AG10803 (cell line): Measurements from ENCODE around the gene NUP62.

Experiments used
- DNase-seq: peaks from one replicate; pipeline ENCODE4 v3.0.0; 2010; ENCODE audit warnings: low read depth
- H3K4me3 ChIP-seq: 2 replicates; pipeline ENCODE4 v1.5.1; 2011; ENCODE audit warnings: mild to moderate bottlenecking, low read length, control low read depth
- CTCF ChIP-seq: conservative IDR thresholded peaks from 2 replicates; pipeline ENCODE4 v1.5.1; 2011; ENCODE audit warnings: mild to moderate bottlenecking, low read length, control low read depth, inconsistent platforms

The NUP62 gene

GRCh38 chr19:49937750-49938381 lies 8.6 kb upstream of the NUP62 start:
- DNase-seq, result peak; percentile 49
- TF ChIP-seq CTCF, result peak; percentile 97
- peak overlapping the region; percentile 44 for H3K4me3 ChIP-seq

GRCh38 chr19:49936549-49936948 lies 7.2 kb upstream of the NUP62 start:
- no peak overlapping the region for H3K4me3 ChIP-seq
- DNase-seq, result no peak
- no peak for TF ChIP-seq CTCF

- no peak for DNase-seq
- TF ChIP-seq CTCF, result no peak
- no peak overlapping the region for H3K4me3 ChIP-seq
Observed at GRCh38 chr19:49933643-49934042, 4.3 kb upstream of the NUP62 start.

- H3K4me3 ChIP-seq, result no peak overlapping the region
- no peak for DNase-seq
- no peak for TF ChIP-seq CTCF
Observed at GRCh38 chr19:49932731-49933131, 3.4 kb upstream of the NUP62 start.

GRCh38 chr19:49932041-49932451 lies 2.7 kb upstream of the NUP62 start:
- no peak for DNase-seq
- no peak for TF ChIP-seq CTCF
- H3K4me3 ChIP-seq, result no peak overlapping the region

- no peak for DNase-seq
- TF ChIP-seq CTCF, result no peak
- H3K4me3 ChIP-seq, result peak overlapping the region; percentile 92
Observed at GRCh38 chr19:49931293-49932040, 2.2 kb upstream of the NUP62 start.

- no peak for DNase-seq
- H3K4me3 ChIP-seq, result peak overlapping the region; percentile 92
- no peak for TF ChIP-seq CTCF
Observed at GRCh38 chr19:49930483-49931011, 1.2 kb upstream of the NUP62 start.
